ENCODE results near the gene AQP9.

- TF ChIP-seq CTCF (IDR thresholded peaks at IDR 0.05; ENCODE audit: insufficient read depth, low read length) (no peak), GABPA (IDR thresholded peaks at IDR 0.05; ENCODE audit: low read depth) (no peak), REST (IDR thresholded peaks at IDR 0.05; ENCODE audit: insufficient replicate concordance, low read depth) (no peak), POLR2AphosphoS5 (IDR thresholded peaks at IDR 0.05; ENCODE audit: low read depth) (no peak)
Observed at GRCh38 chr15:58179741-58180381, 41.7 kb downstream of the AQP9 start.
